Activated CD4-positive, alpha-beta memory T cell treated with anti-CD3 and anti-CD28 coated beads for 36 hours (primary cell): Measurements from ENCODE around the gene JUNB. TPM values are rescaled to one million over a fixed set of nuclear protein-coding genes. Genes with fewer than 3 reads are reported as not detected.
A peak's percentile ranks its signal among the peaks of the same experiment; 100 is the strongest.

Source experiments
- CTCF ChIA-PET: fragments of 350-600 bp; sonication (Branson Sonifier 250); formaldehyde crosslinking; loops from one replicate; lab custom pipeline; 2021; ENCODE audit warnings: antibody characterized with exemption, inconsistent platforms; lab: Charles Lee
- POLR2A ChIA-PET: fragments of 350-600 bp; sonication (Branson Sonifier 250); formaldehyde crosslinking; loops from one replicate; lab custom pipeline; 2021; ENCODE audit warnings: antibody characterized with exemption; lab: Charles Lee
- DNase-seq: peaks from one replicate; pipeline ENCODE4 v3.0.0-alpha.2; 2020
- H3K27ac Mint-ChIP-seq: one replicate; pipeline ENCODE4 v1.8.0; 2021; ENCODE audit warnings: mixed read lengths
- H3K27me3 Mint-ChIP-seq: one replicate; pipeline ENCODE4 v1.8.0; 2021; ENCODE audit warnings: mixed read lengths
- H3K36me3 Mint-ChIP-seq: one replicate; pipeline ENCODE4 v1.8.0; 2021; ENCODE audit warnings: mixed read lengths
- H3K4me1 Mint-ChIP-seq: one replicate; pipeline ENCODE4 v1.8.0; 2021; ENCODE audit warnings: low read depth, mixed read lengths
- H3K4me3 Mint-ChIP-seq: one replicate; pipeline ENCODE4 v1.8.0; 2021; ENCODE audit warnings: mild to moderate bottlenecking, mixed read lengths
- H3K9me3 Mint-ChIP-seq: one replicate; pipeline ENCODE4 v1.8.0; 2021; ENCODE audit warnings: mixed read lengths
- intact Hi-C: fragments of 100-400 bp; cut with micrococcal nuclease; formaldehyde crosslinking; loops from one replicate; pipeline ENCODE4 v1.15.1; 2023
- microRNA-seq: library from miRNA; unstranded; fragments of <30 nt; microRNA quantifications from one replicate; pipeline ENCODE4 v1.2.0, GENCODE V29; 2022; ENCODE audit warnings: borderline number of aligned reads, borderline microRNAs expressed, borderline replicate concordance
- total RNA-seq, 2 experiments: library from RNA; stranded (reverse); gene quantifications; one replicate each; pipeline ENCODE4 v1.2.3, GENCODE V29; 2021

JUNB gene
- total RNA-seq, 2 experiments from 2014 or later: 409 to 411 TPM

DNA sequence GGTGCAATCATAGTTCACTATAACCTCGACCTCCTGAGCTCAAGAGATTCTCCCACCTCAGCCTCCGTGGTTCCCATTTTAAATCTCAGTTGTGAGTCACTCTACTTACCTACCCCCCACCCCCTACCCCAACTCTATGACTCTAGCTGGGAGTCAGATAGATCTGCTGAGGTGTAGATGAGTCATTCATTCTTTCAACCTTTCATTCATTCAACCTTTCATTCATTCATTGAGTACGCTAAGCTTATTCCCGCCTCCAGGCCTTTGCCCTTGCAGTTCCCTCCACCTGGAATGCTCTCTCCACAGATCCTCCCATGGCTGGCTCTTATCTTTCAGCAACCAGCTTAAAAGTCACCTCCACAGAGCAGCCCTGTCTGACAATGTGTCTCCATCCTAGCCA is 45.9 kb downstream of the JUNB start:
- POLR2A ChIA-PET: no interaction called here
- Mint-ChIP-seq H3K27me3 (peaks cover 70% of the 10 kb centered on the region), H3K4me1 (peaks cover 44% of the 10 kb centered on the region), H3K4me3 (no peak overlapping the region), H3K27ac (peak overlapping the region; percentile 20), H3K36me3 (no peaks in the 10 kb centered on the region), H3K9me3 (no peaks in the 10 kb centered on the region)
- no peak for DNase-seq
- intact Hi-C loops: loop anchor here (5.0 kb wide), 2 partner anchors 35 to 60 kb away; partner anchors contain the start of genes HOOK2, PRDX2 and THSD8
- CTCF ChIA-PET: interaction anchor here (0.9 to 2.2 kb wide), 6 partner anchors 8 to 75 kb away, joined by 3 to 17 read pairs (median 4); no protein-coding TSS in a partner anchor

DNA sequence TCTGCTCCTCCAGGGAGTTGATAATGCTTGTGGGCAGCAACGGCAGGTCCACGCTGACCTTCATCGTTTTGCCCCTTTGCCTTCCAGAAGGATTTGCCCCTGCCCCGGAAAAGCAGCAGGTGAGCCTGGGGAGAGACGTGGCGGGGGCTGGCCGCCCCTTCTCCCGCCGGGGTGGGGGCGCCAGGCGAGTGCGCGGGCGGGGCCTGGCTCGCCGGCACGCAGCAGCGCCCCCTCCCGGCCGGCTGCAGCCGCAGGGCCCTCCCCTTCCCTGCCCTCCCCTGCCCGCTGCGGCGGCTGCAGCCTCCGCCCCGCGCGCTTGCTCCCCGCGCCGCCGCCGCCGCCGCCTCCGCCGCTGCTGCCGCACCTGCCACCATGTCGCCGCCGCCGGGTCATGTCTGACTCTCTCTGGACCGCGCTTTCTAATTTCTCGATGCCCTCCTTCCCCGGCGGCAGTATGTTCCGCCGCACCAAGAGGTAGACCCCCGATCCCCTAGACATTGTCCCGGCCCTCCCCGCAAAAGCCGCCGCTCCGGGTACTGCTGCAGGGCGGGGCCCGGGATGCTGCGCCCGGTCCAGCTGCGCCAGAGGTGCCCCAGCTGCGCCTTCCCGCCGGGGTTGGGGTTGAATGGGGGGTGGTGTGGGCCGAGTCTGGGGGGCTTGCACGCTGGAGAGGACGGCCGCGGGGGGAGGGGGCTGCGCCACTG is 47.0 kb downstream of the JUNB start, which contains the start of gene MAST1:
Gene MAST1 (plus strand): TSS at position 334 of the 704 bp plus-strand sequence. CDS start 58 bp downstream, at position 392.
- Mint-ChIP-seq H3K27me3 (peaks cover 69% of the 10 kb centered on the region), H3K4me3 (peak within 1 kb of the TSS; percentile 38), H3K4me1 (peaks cover 38% of the 10 kb centered on the region), H3K27ac (peak within 1 kb of the TSS; percentile 20), H3K36me3 (no peaks in the 10 kb centered on the region), H3K9me3 (no peaks in the 10 kb centered on the region)
- CTCF ChIA-PET: interaction anchor here (0.9 to 2.2 kb wide), 6 partner anchors 9 to 96 kb away, joined by 4 to 17 read pairs (median 4); no protein-coding TSS in a partner anchor
- peak; percentile 68 for DNase-seq
- POLR2A ChIA-PET: no interaction called here
- intact Hi-C loops: loop anchor here (5.0 kb wide), 2 partner anchors 36 to 61 kb away; partner anchors contain the start of genes HOOK2, PRDX2 and THSD8

DNA sequence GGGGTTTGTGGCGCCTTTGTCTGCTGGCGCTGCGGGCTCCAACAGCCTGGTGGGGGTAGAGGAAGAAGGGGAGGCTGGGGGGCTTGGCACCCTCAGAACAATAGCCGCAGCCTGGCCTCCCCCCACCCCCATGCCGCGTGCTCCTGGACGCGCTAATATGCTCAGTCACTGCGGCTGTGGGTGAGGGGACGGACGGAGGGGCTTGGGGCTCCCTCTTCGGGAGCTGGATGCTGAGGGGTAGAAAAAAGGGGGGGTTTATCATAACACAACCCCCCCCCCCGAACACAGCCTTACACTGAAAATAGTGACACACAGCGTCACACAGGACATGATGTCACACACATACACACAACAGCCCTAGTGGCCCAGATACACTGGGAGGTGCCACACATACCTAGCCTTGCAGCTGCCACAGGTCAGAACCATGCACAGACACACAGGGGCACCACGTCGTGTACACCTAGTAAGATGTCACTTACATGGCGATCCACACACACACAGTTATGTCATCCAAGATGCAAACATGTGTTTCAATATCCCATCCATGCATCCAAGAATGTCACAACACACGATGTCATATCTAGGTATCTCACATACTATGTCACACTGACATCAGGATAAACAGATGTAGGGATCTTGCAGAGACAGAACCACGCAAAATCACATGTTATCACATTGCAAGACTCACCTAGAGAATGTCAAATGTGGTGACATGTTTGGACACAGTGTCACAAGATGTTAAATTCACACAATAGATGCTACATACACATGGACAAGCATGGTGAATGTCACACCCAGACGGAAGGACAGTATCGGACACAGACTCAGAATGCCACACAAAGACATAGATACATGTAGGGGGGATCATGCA is 47.8 kb downstream of the JUNB start:
- POLR2A ChIA-PET: no interaction called here
- peak; percentile 44 for DNase-seq
- Mint-ChIP-seq H3K27ac (no peak overlapping the region), H3K9me3 (no peaks in the 10 kb centered on the region), H3K36me3 (no peaks in the 10 kb centered on the region), H3K4me1 (peaks cover 38% of the 10 kb centered on the region), H3K27me3 (peaks cover 70% of the 10 kb centered on the region), H3K4me3 (no peak overlapping the region)
- intact Hi-C loops: loop anchor here (5.0 kb wide), 2 partner anchors 37 to 62 kb away; partner anchors contain the start of genes HOOK2, PRDX2 and THSD8
- CTCF ChIA-PET: interaction anchor here (0.7 to 1.6 kb wide), 5 partner anchors 9 to 97 kb away, joined by 3 to 6 read pairs (median 4); no protein-coding TSS in a partner anchor

DNA sequence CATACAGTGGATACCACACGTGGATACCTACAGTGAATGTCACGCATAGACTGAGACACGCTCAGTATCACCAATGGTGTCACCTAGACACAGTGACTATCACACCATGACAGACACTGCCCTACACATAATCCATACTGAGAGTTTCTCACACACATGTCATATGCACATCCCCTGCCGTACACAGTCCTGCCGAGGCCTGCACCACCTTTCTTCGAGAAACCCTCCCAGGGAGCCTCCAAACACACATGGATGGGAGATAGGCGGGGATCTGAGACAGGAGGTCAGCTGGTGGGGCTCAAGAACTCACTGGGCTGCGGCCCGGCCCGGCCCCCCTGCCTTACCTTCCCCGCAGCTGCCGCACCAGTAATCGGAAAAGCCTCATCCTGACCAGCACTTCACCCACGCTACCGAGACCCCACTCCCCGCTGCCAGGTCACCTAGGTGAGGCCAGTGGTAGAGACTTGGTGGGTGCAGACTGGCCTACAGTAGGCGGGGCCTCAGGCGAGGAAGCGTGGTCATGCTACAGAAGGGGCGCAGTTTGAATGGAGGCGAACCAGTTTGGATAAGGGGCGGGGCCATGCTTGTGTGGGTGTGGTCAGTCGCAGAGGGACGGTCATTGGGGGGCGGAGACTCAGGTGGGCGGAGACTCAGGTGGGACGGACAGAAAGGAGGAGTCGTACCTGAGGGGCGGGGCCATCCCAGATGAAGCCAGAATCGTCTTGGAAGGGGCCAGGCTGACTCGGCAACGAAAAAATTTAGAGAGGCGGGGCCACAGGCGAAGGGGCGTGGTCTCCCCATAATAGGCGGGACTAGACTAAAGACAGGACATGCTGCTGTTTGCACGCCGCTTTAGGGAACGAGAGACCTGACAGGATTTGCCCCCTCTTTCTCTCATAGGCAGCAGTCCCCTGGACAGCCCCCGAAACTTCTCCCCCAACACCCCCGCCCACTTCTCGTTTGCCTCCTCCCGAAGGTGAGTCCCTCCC is 49.1 kb downstream of the JUNB start:
- CTCF ChIA-PET: interaction anchor here (1.3 to 1.6 kb wide), 2 partner anchors 10 to 14 kb away, joined by 4 to 5 read pairs; no protein-coding TSS in a partner anchor
- no peak overlapping the region for H3K4me3 Mint-ChIP-seq
- intact Hi-C loops: no loop called here

DNA sequence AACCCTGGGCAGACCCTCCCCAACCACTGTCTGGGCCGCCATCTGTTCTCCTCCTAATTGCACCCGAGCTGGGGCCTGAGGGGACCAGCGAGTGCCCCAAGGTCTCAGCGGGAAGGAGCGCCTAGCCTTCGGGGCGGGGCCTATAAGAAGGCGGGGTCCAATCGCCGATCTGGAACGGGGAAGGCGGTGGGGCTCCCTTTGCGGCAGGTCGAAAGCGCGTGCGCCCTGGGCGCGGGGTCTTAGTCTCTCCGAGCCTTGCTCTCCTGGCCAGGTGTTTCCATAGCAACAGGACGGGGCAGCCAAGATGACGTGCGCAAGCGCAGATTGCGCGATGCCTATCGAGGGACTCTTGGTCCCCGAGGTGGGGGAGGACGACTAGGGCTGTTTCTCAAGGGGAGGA is 49.8 kb downstream of the JUNB start:
- H3K27ac Mint-ChIP-seq: no peak overlapping the region
- intact Hi-C loops: no loop called here
- H3K36me3 Mint-ChIP-seq: no peaks in the 10 kb centered on the region
- POLR2A ChIA-PET: no interaction called here
- CTCF ChIA-PET: no interaction called here
- H3K27me3 Mint-ChIP-seq: peaks cover 58% of the 10 kb centered on the region
- DNase-seq: peak; percentile 36
- no peaks in the 10 kb centered on the region for H3K9me3 Mint-ChIP-seq
- H3K4me1 Mint-ChIP-seq: peaks cover 34% of the 10 kb centered on the region
- peak overlapping the region; percentile 27 for H3K4me3 Mint-ChIP-seq

More for the DNA sequence above, 49.1 kb downstream of the JUNB start:
- Mint-ChIP-seq H3K4me1 (peaks cover 34% of the 10 kb centered on the region), H3K27ac (no peak overlapping the region), H3K36me3 (no peaks in the 10 kb centered on the region), H3K27me3 (peaks cover 64% of the 10 kb centered on the region), H3K9me3 (no peaks in the 10 kb centered on the region)
- POLR2A ChIA-PET: no interaction called here
- DNase-seq: peak; percentile 77

DNA sequence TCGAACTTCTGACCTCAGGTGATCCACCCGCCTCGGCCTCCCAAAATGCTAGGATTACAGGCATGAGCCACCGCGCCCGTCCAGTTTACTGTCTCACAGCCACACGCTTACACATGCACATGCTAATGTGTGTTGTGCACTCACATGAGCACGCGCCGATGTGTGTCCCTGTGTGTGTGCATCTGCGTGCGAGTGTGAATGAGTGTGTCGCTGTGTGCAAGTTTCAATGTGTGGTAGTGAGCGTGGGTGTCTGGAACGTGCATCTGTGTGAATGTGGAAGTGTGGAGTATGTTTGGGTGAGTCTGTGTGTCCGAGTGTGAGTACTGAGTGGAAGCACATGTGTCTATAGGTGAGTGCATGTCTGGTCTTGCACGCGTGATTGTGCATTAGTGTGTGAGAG is 51.2 kb downstream of the JUNB start:
- no peak for DNase-seq
- POLR2A ChIA-PET: no interaction called here
- CTCF ChIA-PET: no interaction called here
- Mint-ChIP-seq H3K36me3 (no peaks in the 10 kb centered on the region), H3K9me3 (no peaks in the 10 kb centered on the region), H3K27me3 (peaks cover 56% of the 10 kb centered on the region), H3K27ac (no peak overlapping the region), H3K4me3 (no peak overlapping the region), H3K4me1 (peaks cover 29% of the 10 kb centered on the region)
- intact Hi-C loops: no loop called here

Small RNA genes within 50 kb of the gene (microRNA-seq; reads per million reads assigned to microRNA genes)
- not detected for gene MIR5684

Other genes starting within 250 kb of the JUNB start
- 1 to 10 TPM; 6.5 to 7.0 TPM for gene ZNF564, start 240.0 kb upstream of the JUNB start, total RNA-seq
- 1 to 10 TPM; 6.9 to 7.0 TPM for gene ZNF490, start 180.7 kb upstream of the JUNB start, total RNA-seq
- 10 to 100 TPM; 18.2 to 19.1 TPM for gene ZNF791, start 180.6 kb upstream of the JUNB start, total RNA-seq
- 100 to 1,000 TPM; 123 to 127 TPM for gene MAN2B1, start 124.7 kb upstream of the JUNB start, total RNA-seq
- gene WDR83, start 124.7 kb upstream of the JUNB start, total RNA-seq: 10 to 100 TPM; 17.1 to 17.8 TPM
- gene DHPS, start 109.6 kb upstream of the JUNB start, total RNA-seq: 100 to 1,000 TPM; 126 to 127 TPM
- gene GNG14, start 103.5 kb upstream of the JUNB start, total RNA-seq: not detected
- gene FBXW9, start 94.9 kb upstream of the JUNB start, total RNA-seq: 1 to 10 TPM; 6.6 to 7.0 TPM
- gene TNPO2, start 67.6 kb upstream of the JUNB start, total RNA-seq: 10 to 100 TPM; 65.2 to 76.4 TPM
- gene TRIR, start 56.8 kb upstream of the JUNB start, total RNA-seq: 100 to 1,000 TPM; 167 to 182 TPM
- 10 to 100 TPM; 54.2 TPM for gene GET3, start 54.0 kb upstream of the JUNB start, total RNA-seq
- gene BEST2, start 39.7 kb upstream of the JUNB start, total RNA-seq: not detected
- 10 to 100 TPM; 20.2 to 22.2 TPM for gene HOOK2, start 15.9 kb upstream of the JUNB start, total RNA-seq
- 100 to 1,000 TPM; 253 to 258 TPM for gene PRDX2, start 10.3 kb downstream of the JUNB start, total RNA-seq
- 10 to 100 TPM; 42.4 to 44.6 TPM for gene THSD8, start 10.6 kb downstream of the JUNB start, total RNA-seq
- gene RNASEH2A, start 15.1 kb downstream of the JUNB start, total RNA-seq: 10 to 100 TPM; 61.9 to 66.8 TPM
- not detected for gene RTBDN, start 43.1 kb downstream of the JUNB start, total RNA-seq
- 1 to 10 TPM; 1.7 to 2.3 TPM for gene MAST1, start 47.0 kb downstream of the JUNB start, total RNA-seq
- gene DNASE2, start 90.0 kb downstream of the JUNB start, total RNA-seq: 10 to 100 TPM; 27.0 to 27.5 TPM
- under 1 TPM; 0.12 to 0.19 TPM for gene KLF1, start 95.7 kb downstream of the JUNB start, total RNA-seq
- gene GCDH, start 99.7 kb downstream of the JUNB start, total RNA-seq: 10 to 100 TPM; 33.6 to 34.4 TPM
- 1 to 10 TPM; 3.0 to 4.2 TPM for gene SYCE2, start 127.8 kb downstream of the JUNB start, total RNA-seq
- 100 to 1,000 TPM; 109 to 110 TPM for gene FARSA, start 142.2 kb downstream of the JUNB start, total RNA-seq
- gene CALR, start 147.1 kb downstream of the JUNB start, total RNA-seq: 100 to 1,000 TPM; 625 to 642 TPM
- gene RAD23A, start 154.4 kb downstream of the JUNB start, total RNA-seq: 100 to 1,000 TPM; 190 to 194 TPM
- gene GADD45GIP1, start 165.7 kb downstream of the JUNB start, total RNA-seq: 10 to 100 TPM; 31.2 to 32.6 TPM
- gene DAND5, start 178.1 kb downstream of the JUNB start, total RNA-seq: under 1 TPM in 1 of 2 experiments, not detected in 1; 0.12 TPM
- 1 to 10 TPM; 1.6 to 2.0 TPM for gene NFIX, start 204.0 kb downstream of the JUNB start, total RNA-seq